K562 (cell line): Measurements from ENCODE around the gene GLRX3. TPM values are rescaled to one million over a fixed set of nuclear protein-coding genes. Genes with fewer than 3 reads are reported as not detected.

Source experiments
- BHLHE40 ChIP-seq: IDR thresholded peaks from 2 replicates; pipeline ENCODE4 v1.6.1; 2011; ENCODE audit warnings: low read length, improper control_type of control experiment
- MIER1 ChIP-seq: fragments of 450-650 bp; IDR thresholded peaks from 2 replicates; pipeline ENCODE4 v1.6.1; 2016; ENCODE audit warnings: antibody characterized with exemption, mild to moderate bottlenecking, low read depth
- MLLT1 ChIP-seq, 2 experiments: fragments of 450-650 bp; IDR thresholded peaks; 2 replicates each; pipeline ENCODE4 v1.6.1; 2016
- STAT5A ChIP-seq: IDR thresholded peaks from 2 replicates; pipeline ENCODE4 v1.6.1; 2012; ENCODE audit warnings: low read length, inconsistent platforms, borderline replicate concordance
- ZFP30 ChIP-seq: fragments of 250-450 bp; sonication (Bioruptor Pico); IDR thresholded peaks from 2 replicates; pipeline ENCODE4 v1.8.0; 2022; ENCODE audit warnings: moderate library complexity, mild to moderate bottlenecking, inconsistent platforms, borderline replicate concordance
- ZNF263 ChIP-seq: sonication (generic); formaldehyde crosslinking; IDR thresholded peaks from 2 replicates; pipeline ENCODE4 v1.8.0; 2022; ENCODE audit warnings: mild to moderate bottlenecking, missing genetic modification reagents, borderline replicate concordance
- ZNF384 ChIP-seq: IDR thresholded peaks from 2 replicates; pipeline ENCODE4 v1.6.1; 2012; ENCODE audit warnings: low read depth, low read length, improper control_type of control experiment
- polyA plus RNA-seq, 8 experiments: library from polyadenylated mRNA; depleted of rRNA in 4 of 8; stranded (reverse) in 5 of 8; unstranded in 3 of 8; fragments of >200 nt; fragmentation: Nextera tagmentation in 2 of 8; fragmentation: Illumina TruSeq in 1 of 8; extraction: Ambion mirVana in 2 of 8; extraction: Trizol in 1 of 8; gene quantifications; 2 replicates each; pipeline versions ENCODE4 v1.2.1 to v1.2.3, GENCODE V29; 2011 to 2014; ENCODE audit warnings: inconsistent platforms in 1 of 8, missing spikeins in 1 of 8
- total RNA-seq, 7 experiments: library from RNA; depleted of rRNA in 6 of 7; stranded (reverse); fragments of >200 nt in 6 of 7; fragmentation: Illumina TruSeq in 2 of 7; extraction: Trizol in 2 of 7; gene quantifications; 2 replicates each; pipeline versions ENCODE4 v1.2.1 to v1.2.3, GENCODE V29; 2011 to 2021; ENCODE audit warnings: low replicate concordance in 1 of 7
- TF ChIP-seq, protein P1 (sequence below): fragments of 200-400 bp; formaldehyde crosslinking; IDR thresholded peaks from 2 replicates; pipeline ENCODE4 v1.6.1; 2017; ENCODE audit warnings: mild to moderate bottlenecking, low read depth, low read length, moderate library complexity
- TF ChIP-seq, protein P2 (sequence below), 2 experiments: fragments of 150-350 bp in 1 of 2; IDR thresholded peaks; 2 replicates each; pipeline ENCODE4 v1.6.1; 2012 to 2016; ENCODE audit warnings: low read depth in 2 of 2, low read length in 2 of 2, mild to moderate bottlenecking in 1 of 2, moderate library complexity in 1 of 2
- TF ChIP-seq, protein P3 (sequence below): fragments of 250-450 bp; sonication (Bioruptor Pico); IDR thresholded peaks from 2 replicates; pipeline ENCODE4 v1.8.0; 2022; ENCODE audit warnings: inconsistent platforms
- TF ChIP-seq, protein P4 (sequence below): IDR thresholded peaks from 3 replicates; pipeline ENCODE4 v1.6.1; 2011; ENCODE audit warnings: borderline replicate concordance, mild to moderate bottlenecking, moderate library complexity; ENCODE audit not compliant: insufficient read length; ENCODE audit errors: extremely low read depth

GLRX3 gene
- total and polyA plus RNA-seq, 9 of the 15 experiments (the other 6 are each of a cell fraction or from before 2014, with no cell fraction given) = 115 to 190 (median 169) TPM

- TF ChIP-seq, protein P1, sequence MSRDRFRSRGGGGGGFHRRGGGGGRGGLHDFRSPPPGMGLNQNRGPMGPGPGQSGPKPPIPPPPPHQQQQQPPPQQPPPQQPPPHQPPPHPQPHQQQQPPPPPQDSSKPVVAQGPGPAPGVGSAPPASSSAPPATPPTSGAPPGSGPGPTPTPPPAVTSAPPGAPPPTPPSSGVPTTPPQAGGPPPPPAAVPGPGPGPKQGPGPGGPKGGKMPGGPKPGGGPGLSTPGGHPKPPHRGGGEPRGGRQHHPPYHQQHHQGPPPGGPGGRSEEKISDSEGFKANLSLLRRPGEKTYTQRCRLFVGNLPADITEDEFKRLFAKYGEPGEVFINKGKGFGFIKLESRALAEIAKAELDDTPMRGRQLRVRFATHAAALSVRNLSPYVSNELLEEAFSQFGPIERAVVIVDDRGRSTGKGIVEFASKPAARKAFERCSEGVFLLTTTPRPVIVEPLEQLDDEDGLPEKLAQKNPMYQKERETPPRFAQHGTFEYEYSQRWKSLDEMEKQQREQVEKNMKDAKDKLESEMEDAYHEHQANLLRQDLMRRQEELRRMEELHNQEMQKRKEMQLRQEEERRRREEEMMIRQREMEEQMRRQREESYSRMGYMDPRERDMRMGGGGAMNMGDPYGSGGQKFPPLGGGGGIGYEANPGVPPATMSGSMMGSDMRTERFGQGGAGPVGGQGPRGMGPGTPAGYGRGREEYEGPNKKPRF = no peak
- TF ChIP-seq MIER1 (no peak), MLLT1 (IDR thresholded peaks at IDR 0.05) (peak in 1 of 2 experiments; percentile 99; a peak in 2 of 4 replicates), ZFP30 (CRISPR knock-in tag) (no peak), ZNF263 (CRISPR knock-in tag) (no peak), STAT5A (no peak), ZNF384 (no peak), BHLHE40 (no peak)
- TF ChIP-seq, protein P2, sequence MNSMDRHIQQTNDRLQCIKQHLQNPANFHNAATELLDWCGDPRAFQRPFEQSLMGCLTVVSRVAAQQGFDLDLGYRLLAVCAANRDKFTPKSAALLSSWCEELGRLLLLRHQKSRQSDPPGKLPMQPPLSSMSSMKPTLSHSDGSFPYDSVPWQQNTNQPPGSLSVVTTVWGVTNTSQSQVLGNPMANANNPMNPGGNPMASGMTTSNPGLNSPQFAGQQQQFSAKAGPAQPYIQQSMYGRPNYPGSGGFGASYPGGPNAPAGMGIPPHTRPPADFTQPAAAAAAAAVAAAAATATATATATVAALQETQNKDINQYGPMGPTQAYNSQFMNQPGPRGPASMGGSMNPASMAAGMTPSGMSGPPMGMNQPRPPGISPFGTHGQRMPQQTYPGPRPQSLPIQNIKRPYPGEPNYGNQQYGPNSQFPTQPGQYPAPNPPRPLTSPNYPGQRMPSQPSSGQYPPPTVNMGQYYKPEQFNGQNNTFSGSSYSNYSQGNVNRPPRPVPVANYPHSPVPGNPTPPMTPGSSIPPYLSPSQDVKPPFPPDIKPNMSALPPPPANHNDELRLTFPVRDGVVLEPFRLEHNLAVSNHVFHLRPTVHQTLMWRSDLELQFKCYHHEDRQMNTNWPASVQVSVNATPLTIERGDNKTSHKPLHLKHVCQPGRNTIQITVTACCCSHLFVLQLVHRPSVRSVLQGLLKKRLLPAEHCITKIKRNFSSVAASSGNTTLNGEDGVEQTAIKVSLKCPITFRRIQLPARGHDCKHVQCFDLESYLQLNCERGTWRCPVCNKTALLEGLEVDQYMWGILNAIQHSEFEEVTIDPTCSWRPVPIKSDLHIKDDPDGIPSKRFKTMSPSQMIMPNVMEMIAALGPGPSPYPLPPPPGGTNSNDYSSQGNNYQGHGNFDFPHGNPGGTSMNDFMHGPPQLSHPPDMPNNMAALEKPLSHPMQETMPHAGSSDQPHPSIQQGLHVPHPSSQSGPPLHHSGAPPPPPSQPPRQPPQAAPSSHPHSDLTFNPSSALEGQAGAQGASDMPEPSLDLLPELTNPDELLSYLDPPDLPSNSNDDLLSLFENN (IDR thresholded peaks at IDR 0.05; ENCODE audit: low read depth in 2 of 2, low read length in 2 of 2) = peak in 1 of 2 experiments; percentile 85; a peak in 2 of 4 replicates
- TF ChIP-seq, protein P3, sequence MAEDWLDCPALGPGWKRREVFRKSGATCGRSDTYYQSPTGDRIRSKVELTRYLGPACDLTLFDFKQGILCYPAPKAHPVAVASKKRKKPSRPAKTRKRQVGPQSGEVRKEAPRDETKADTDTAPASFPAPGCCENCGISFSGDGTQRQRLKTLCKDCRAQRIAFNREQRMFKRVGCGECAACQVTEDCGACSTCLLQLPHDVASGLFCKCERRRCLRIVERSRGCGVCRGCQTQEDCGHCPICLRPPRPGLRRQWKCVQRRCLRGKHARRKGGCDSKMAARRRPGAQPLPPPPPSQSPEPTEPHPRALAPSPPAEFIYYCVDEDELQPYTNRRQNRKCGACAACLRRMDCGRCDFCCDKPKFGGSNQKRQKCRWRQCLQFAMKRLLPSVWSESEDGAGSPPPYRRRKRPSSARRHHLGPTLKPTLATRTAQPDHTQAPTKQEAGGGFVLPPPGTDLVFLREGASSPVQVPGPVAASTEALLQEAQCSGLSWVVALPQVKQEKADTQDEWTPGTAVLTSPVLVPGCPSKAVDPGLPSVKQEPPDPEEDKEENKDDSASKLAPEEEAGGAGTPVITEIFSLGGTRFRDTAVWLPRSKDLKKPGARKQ (CRISPR knock-in tag) = no peak
- TF ChIP-seq, protein P4, sequence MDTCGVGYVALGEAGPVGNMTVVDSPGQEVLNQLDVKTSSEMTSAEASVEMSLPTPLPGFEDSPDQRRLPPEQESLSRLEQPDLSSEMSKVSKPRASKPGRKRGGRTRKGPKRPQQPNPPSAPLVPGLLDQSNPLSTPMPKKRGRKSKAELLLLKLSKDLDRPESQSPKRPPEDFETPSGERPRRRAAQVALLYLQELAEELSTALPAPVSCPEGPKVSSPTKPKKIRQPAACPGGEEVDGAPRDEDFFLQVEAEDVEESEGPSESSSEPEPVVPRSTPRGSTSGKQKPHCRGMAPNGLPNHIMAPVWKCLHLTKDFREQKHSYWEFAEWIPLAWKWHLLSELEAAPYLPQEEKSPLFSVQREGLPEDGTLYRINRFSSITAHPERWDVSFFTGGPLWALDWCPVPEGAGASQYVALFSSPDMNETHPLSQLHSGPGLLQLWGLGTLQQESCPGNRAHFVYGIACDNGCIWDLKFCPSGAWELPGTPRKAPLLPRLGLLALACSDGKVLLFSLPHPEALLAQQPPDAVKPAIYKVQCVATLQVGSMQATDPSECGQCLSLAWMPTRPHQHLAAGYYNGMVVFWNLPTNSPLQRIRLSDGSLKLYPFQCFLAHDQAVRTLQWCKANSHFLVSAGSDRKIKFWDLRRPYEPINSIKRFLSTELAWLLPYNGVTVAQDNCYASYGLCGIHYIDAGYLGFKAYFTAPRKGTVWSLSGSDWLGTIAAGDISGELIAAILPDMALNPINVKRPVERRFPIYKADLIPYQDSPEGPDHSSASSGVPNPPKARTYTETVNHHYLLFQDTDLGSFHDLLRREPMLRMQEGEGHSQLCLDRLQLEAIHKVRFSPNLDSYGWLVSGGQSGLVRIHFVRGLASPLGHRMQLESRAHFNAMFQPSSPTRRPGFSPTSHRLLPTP = no peak
Observed at GRCh38 chr10:130136226-130137089, at the start of gene GLRX3 (continued).
